NB4 (cell line): ENCODE measurements around the gene LVRN.

Experiments
- DNase-seq: peaks from one replicate; pipeline ENCODE4 v3.0.0; 2010; ENCODE audit warnings: low read depth
- H3K4me3 ChIP-seq: one replicate; pipeline ENCODE4 v1.5.1; 2011; ENCODE audit warnings: mild to moderate bottlenecking, low read depth, low read length, moderate library complexity
- CTCF ChIP-seq: IDR thresholded peaks from one replicate; pipeline ENCODE4 v1.5.1; 2012; ENCODE audit warnings: low read depth, low read length
- MAX ChIP-seq: IDR thresholded peaks from 2 replicates; pipeline ENCODE4 v1.6.1; 2011; ENCODE audit warnings: low read depth, low read length
- MYC ChIP-seq: IDR thresholded peaks from 2 replicates; pipeline ENCODE4 v1.6.1; 2011; ENCODE audit warnings: low read depth, low read length
- POLR2A ChIP-seq: IDR thresholded peaks from 2 replicates; pipeline ENCODE4 v1.6.1; 2011; ENCODE audit warnings: mild to moderate bottlenecking; ENCODE audit not compliant: insufficient read length; ENCODE audit errors: extremely low read depth

Gene LVRN

GRCh38 chr5:116058346-116058936 lies 96.2 kb downstream of the LVRN start:
- TF ChIP-seq MYC (no peak), POLR2A (no peak), CTCF (no peak), MAX (no peak)
- DNase-seq = peak; percentile 34
- no peak overlapping the region for H3K4me3 ChIP-seq

- TF ChIP-seq CTCF (no peak), POLR2A (no peak), MAX (no peak), MYC (no peak)
- H3K4me3 ChIP-seq = no peak overlapping the region
- DNase-seq = peak; percentile 35
Observed at GRCh38 chr5:116062352-116062751, 100.1 kb downstream of the LVRN start.

GRCh38 chr5:116063950-116064349 lies 101.7 kb downstream of the LVRN start:
- DNase-seq = peak; percentile 15
- no peak for TF ChIP-seq POLR2A
- no peak for TF ChIP-seq CTCF
- no peak for TF ChIP-seq MAX
- TF ChIP-seq MYC = no peak
- no peak overlapping the region for H3K4me3 ChIP-seq

GRCh38 chr5:116068028-116068632 lies 105.9 kb downstream of the LVRN start:
- peak; percentile 70 for DNase-seq
- TF ChIP-seq POLR2A = no peak
- peak; percentile 48 for TF ChIP-seq CTCF
- TF ChIP-seq MYC = no peak
- H3K4me3 ChIP-seq = no peak overlapping the region

GRCh38 chr5:116071211-116071610 lies 108.9 kb downstream of the LVRN start:
- H3K4me3 ChIP-seq = no peak overlapping the region
- no peak for DNase-seq
- TF ChIP-seq MAX (no peak), POLR2A (no peak), MYC (no peak), CTCF (no peak)

GRCh38 chr5:116075191-116075831 lies 113.0 kb downstream of the LVRN start:
- no peak overlapping the region for H3K4me3 ChIP-seq
- peak; percentile 34 for DNase-seq
- no peak for TF ChIP-seq MAX
- no peak for TF ChIP-seq POLR2A
